ENCODE measurements around the gene CCL18. TPM values are rescaled to one million over a fixed set of nuclear protein-coding genes. Genes with fewer than 3 reads are reported as not detected.
"Not testable (repeated sequence)": the region's sequence is repeated elsewhere in the genome, so short reads cannot be mapped to it uniquely, and the experiment has no call there.

Gene CCL18
- total RNA-seq, 2 experiments from 2014 or later: not detected

DNA sequence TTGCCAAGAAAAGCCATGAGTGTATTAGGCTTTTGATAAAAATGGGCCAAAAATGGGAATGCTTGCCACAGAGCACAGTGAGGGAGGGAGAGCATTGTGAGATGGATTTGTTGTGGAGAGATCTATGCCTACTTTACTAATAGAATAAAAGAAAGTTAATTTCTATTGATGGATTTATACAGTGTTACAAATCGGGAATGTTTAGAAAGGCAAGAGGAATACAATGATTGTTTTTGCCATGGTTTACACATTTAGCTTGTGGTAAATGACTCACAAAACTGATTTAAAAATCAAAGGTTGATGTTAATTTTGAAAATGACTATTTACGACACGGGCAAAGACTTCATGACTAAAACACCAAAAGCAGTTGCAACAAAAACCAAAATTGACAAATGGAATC, 56.1 kb downstream of the CCL18 start:
- peaks cover 4 to 6% of the 10 kb centered on the region in 2 experiments for H3K9me3 ChIP-seq (ENCODE audit: control insufficient read depth in 1 of 2, insufficient read depth in 1 of 2, low read length in 2 of 2)
- CTCF ChIA-PET: no interaction called here
- POLR2A ChIA-PET: no interaction called here
- H3K4me3 ChIP-seq (ENCODE audit: low read length): no peak overlapping the region
- H3K27me3 Mint-ChIP-seq: peaks cover 5% of the 10 kb centered on the region
- H3K27ac Mint-ChIP-seq: no peak overlapping the region
- no peaks in the 10 kb centered on the region for H3K36me3 ChIP-seq (ENCODE audit: insufficient read depth, low read length)
- no peaks in the 10 kb centered on the region for H3K4me1 ChIP-seq (ENCODE audit: insufficient read depth, low read length)
- H3K4me3 Mint-ChIP-seq: no peak overlapping the region
- no peaks in the 10 kb centered on the region for H3K36me3 Mint-ChIP-seq (ENCODE audit: low read depth)
- TF ChIP-seq, protein P1, sequence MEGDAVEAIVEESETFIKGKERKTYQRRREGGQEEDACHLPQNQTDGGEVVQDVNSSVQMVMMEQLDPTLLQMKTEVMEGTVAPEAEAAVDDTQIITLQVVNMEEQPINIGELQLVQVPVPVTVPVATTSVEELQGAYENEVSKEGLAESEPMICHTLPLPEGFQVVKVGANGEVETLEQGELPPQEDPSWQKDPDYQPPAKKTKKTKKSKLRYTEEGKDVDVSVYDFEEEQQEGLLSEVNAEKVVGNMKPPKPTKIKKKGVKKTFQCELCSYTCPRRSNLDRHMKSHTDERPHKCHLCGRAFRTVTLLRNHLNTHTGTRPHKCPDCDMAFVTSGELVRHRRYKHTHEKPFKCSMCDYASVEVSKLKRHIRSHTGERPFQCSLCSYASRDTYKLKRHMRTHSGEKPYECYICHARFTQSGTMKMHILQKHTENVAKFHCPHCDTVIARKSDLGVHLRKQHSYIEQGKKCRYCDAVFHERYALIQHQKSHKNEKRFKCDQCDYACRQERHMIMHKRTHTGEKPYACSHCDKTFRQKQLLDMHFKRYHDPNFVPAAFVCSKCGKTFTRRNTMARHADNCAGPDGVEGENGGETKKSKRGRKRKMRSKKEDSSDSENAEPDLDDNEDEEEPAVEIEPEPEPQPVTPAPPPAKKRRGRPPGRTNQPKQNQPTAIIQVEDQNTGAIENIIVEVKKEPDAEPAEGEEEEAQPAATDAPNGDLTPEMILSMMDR (IDR thresholded peaks at IDR 0.05): no peak
- no peak overlapping the region for H3K27ac ChIP-seq (ENCODE audit: low read depth in 1 of 2, low read length in 2 of 2)
- H3K27me3 ChIP-seq (ENCODE audit: control insufficient read depth in 1 of 2, insufficient read depth in 2 of 2, low read length in 2 of 2): peaks cover 0 to 2% of the 10 kb centered on the region in 2 experiments
- no peak for ATAC-seq (ENCODE audit: poor library complexity)
- no peak for DNase-seq
- no peaks in the 10 kb centered on the region for H3K9me3 Mint-ChIP-seq
- intact Hi-C loops (cut with DNase I, micrococcal nuclease): no loop called here
- H3K4me1 Mint-ChIP-seq (ENCODE audit: low read depth): no peaks in the 10 kb centered on the region

GRCh38 chr17:36121099-36121498, 57.0 kb downstream of the CCL18 start:
- H3K27ac ChIP-seq (ENCODE audit: low read depth in 1 of 2, low read length in 2 of 2); CTCF ChIA-PET; POLR2A ChIA-PET; ATAC-seq (ENCODE audit: poor library complexity); H3K36me3 Mint-ChIP-seq (ENCODE audit: low read depth); H3K27ac Mint-ChIP-seq; H3K9me3 Mint-ChIP-seq; DNase-seq; H3K4me1 Mint-ChIP-seq (ENCODE audit: low read depth); H3K4me3 Mint-ChIP-seq; intact Hi-C loops (cut with DNase I, micrococcal nuclease); H3K4me3 ChIP-seq (ENCODE audit: low read length); H3K36me3 ChIP-seq (ENCODE audit: insufficient read depth, low read length); H3K27me3 ChIP-seq (ENCODE audit: control insufficient read depth in 1 of 2, insufficient read depth in 2 of 2, low read length in 2 of 2); H3K4me1 ChIP-seq (ENCODE audit: insufficient read depth, low read length); H3K27me3 Mint-ChIP-seq: not testable (repeated sequence)
- H3K9me3 ChIP-seq (ENCODE audit: control insufficient read depth in 1 of 2, insufficient read depth in 1 of 2, low read length in 2 of 2): peaks cover 13 to 15% of the 10 kb centered on the region in 2 experiments

Other genes starting within 250 kb of the CCL18 start
- under 1 TPM; 0.47 to 0.61 TPM for gene HEATR9, start 195.4 kb upstream of the CCL18 start, total RNA-seq
- gene CCL5, start 183.9 kb upstream of the CCL18 start, total RNA-seq: 10 to 100 TPM; 35.6 to 40.1 TPM
- gene RDM1, start 133.5 kb upstream of the CCL18 start, total RNA-seq: not detected
- not detected for gene LYZL6, start 120.6 kb upstream of the CCL18 start, total RNA-seq
- not detected for gene CCL16, start 82.8 kb upstream of the CCL18 start, total RNA-seq
- not detected for gene CCL14, start 77.5 kb upstream of the CCL18 start, total RNA-seq
- not detected for gene CCL15, start 62.7 kb upstream of the CCL18 start, total RNA-seq
- gene CCL23, start 46.3 kb upstream of the CCL18 start, total RNA-seq: not detected
- 1 to 10 TPM in 1 of 2 experiments, under 1 TPM in 1; 0.78 to 1.0 TPM for gene CCL3, start 25.9 kb downstream of the CCL18 start, total RNA-seq
- 1 to 10 TPM; 1.5 to 2.1 TPM for gene CCL4, start 39.6 kb downstream of the CCL18 start, total RNA-seq
- gene TBC1D3B, start 112.4 kb downstream of the CCL18 start, total RNA-seq: 1 to 10 TPM; 1.5 to 1.6 TPM
- under 1 TPM in 1 of 2 experiments, not detected in 1; 0.17 TPM for gene CCL3L1, start 132.5 kb downstream of the CCL18 start, total RNA-seq
- gene CCL4L2, start 146.8 kb downstream of the CCL18 start, total RNA-seq: under 1 TPM in 1 of 2 experiments, not detected in 1; 0.25 TPM
- under 1 TPM; 0.25 to 0.36 TPM for gene TBC1D3I, start 200.3 kb downstream of the CCL18 start, total RNA-seq

Measured in CD4-positive, alpha-beta T cell (primary cell).